Karpas-422 (cell line): ENCODE measurements around the gene TMEM43. TPM values are rescaled to one million over a fixed set of nuclear protein-coding genes. Genes with fewer than 3 reads are reported as not detected.

ENCODE experiments used
- DNase-seq: peaks from one replicate; pipeline ENCODE4 v3.0.0-alpha.2; 2015
- H2AFZ ChIP-seq: fragments of 200-600 bp; sonication (generic); 2 replicates; pipeline ENCODE4 v1.6.1; 2014; ENCODE audit warnings: antibody characterized with exemption, low read length, mixed read lengths
- H3K27ac ChIP-seq: fragments of 200-600 bp; sonication (generic); 2 replicates; pipeline ENCODE4 v1.5.1; 2014; ENCODE audit warnings: mild to moderate bottlenecking, low read length, moderate library complexity
- H3K27me3 ChIP-seq: fragments of 200-600 bp; sonication (generic); 2 replicates; pipeline ENCODE4 v1.6.1; 2014; ENCODE audit warnings: low read length, mixed read lengths
- H3K36me3 ChIP-seq: fragments of 200-600 bp; sonication (generic); 2 replicates; pipeline ENCODE4 v1.6.1; 2014; ENCODE audit warnings: low read length, mixed read lengths; ENCODE audit not compliant: insufficient read depth
- H3K4me1 ChIP-seq: fragments of 200-600 bp; sonication (generic); 2 replicates; pipeline ENCODE4 v1.6.1; 2014; ENCODE audit warnings: mild to moderate bottlenecking, low read length, mixed read lengths
- H3K4me2 ChIP-seq: fragments of 200-600 bp; sonication (generic); 2 replicates; pipeline ENCODE4 v1.6.1; 2014; ENCODE audit warnings: low read length, low read depth, mild to moderate bottlenecking; ENCODE audit not compliant: poor library complexity, severe bottlenecking
- H3K4me3 ChIP-seq: fragments of 200-600 bp; sonication (generic); 2 replicates; pipeline ENCODE4 v1.5.1; 2014; ENCODE audit warnings: mild to moderate bottlenecking, antibody characterized with exemption, low read length, mixed read lengths
- H3K79me2 ChIP-seq: fragments of 200-600 bp; sonication (generic); 2 replicates; pipeline ENCODE4 v1.6.1; 2014; ENCODE audit warnings: mild to moderate bottlenecking, low read length, mixed read lengths
- H3K9ac ChIP-seq: fragments of 200-600 bp; sonication (generic); 2 replicates; pipeline ENCODE4 v1.6.0; 2014; ENCODE audit warnings: low read length
- H3K9me2 ChIP-seq: fragments of 200-600 bp; sonication (generic), shearing (Covaris generic); replicated peaks from 2 replicates; pipeline ENCODE4 v1.6.0; 2014; ENCODE audit warnings: mild to moderate bottlenecking, low read length, moderate library complexity; ENCODE audit not compliant: insufficient read depth
- H3K9me3 ChIP-seq: fragments of 300-700, 200-600 bp; sonication (generic); 2 replicates; pipeline ENCODE4 v1.6.1; 2014; ENCODE audit warnings: low read length, mixed read lengths
- H4K20me1 ChIP-seq: fragments of 200-600 bp; sonication (generic); 2 replicates; pipeline ENCODE4 v1.6.1; 2014; ENCODE audit warnings: mild to moderate bottlenecking, antibody characterized with exemption, low read length, low read depth; ENCODE audit not compliant: insufficient read depth
- total RNA-seq: library from RNA; depleted of rRNA; stranded (reverse); fragments of >200 nt; shearing (Covaris generic); gene quantifications from 2 replicates; pipeline ENCODE4 v1.2.3, GENCODE V29; 2014; ENCODE audit warnings: low replicate concordance

TMEM43 gene
- total RNA-seq, 1 experiment from 2014 or later = 31.9 TPM

GRCh38 chr3:14161282-14161681 is 36.4 kb downstream of the TMEM43 start:
- Histone ChIP-seq H3K27ac (no peak overlapping the region), H4K20me1 (no peaks in the 10 kb centered on the region), H3K9ac (no peak overlapping the region), H3K79me2 (peaks cover 38% of the 10 kb centered on the region), H3K9me3 (peaks cover 26% of the 10 kb centered on the region), H3K4me2 (no peak overlapping the region), H3K4me1 (no peaks in the 10 kb centered on the region), H3K27me3 (no peaks in the 10 kb centered on the region), H3K36me3 (peaks cover 77% of the 10 kb centered on the region), H2AFZ (no peak overlapping the region), H3K4me3 (no peak overlapping the region), H3K9me2 (no peaks in the 10 kb centered on the region)
- no peak for DNase-seq

- Histone ChIP-seq H3K27ac (no peak overlapping the region), H3K4me3 (no peak overlapping the region), H3K9ac (no peak overlapping the region), H2AFZ (no peak overlapping the region), H3K4me1 (no peaks in the 10 kb centered on the region), H3K9me2 (no peaks in the 10 kb centered on the region), H3K36me3 (peaks cover 83% of the 10 kb centered on the region), H3K79me2 (peaks cover 38% of the 10 kb centered on the region), H3K27me3 (no peaks in the 10 kb centered on the region), H3K9me3 (peaks cover 26% of the 10 kb centered on the region), H4K20me1 (no peaks in the 10 kb centered on the region), H3K4me2 (no peak overlapping the region)
- DNase-seq = no peak
These were observed 37.3 kb downstream of the TMEM43 start for GRCh38 chr3:14162178-14162577.

GRCh38 chr3:14166877-14167603 is 42.2 kb downstream of the TMEM43 start:
- DNase-seq = no peak
- Histone ChIP-seq H2AFZ (no peak overlapping the region), H3K4me2 (no peak overlapping the region), H3K9me3 (peaks cover 15% of the 10 kb centered on the region), H4K20me1 (no peaks in the 10 kb centered on the region), H3K27ac (no peak overlapping the region), H3K27me3 (no peaks in the 10 kb centered on the region), H3K36me3 (peaks cover 75% of the 10 kb centered on the region), H3K9ac (no peak overlapping the region), H3K4me3 (no peak overlapping the region), H3K4me1 (no peaks in the 10 kb centered on the region), H3K79me2 (peaks cover 29% of the 10 kb centered on the region), H3K9me2 (no peaks in the 10 kb centered on the region)

GRCh38 chr3:14169435-14169834 is 44.6 kb downstream of the TMEM43 start:
- no peak overlapping the region for H3K27ac ChIP-seq
- no peak overlapping the region for H2AFZ ChIP-seq
- H3K9ac ChIP-seq = no peak overlapping the region
- H4K20me1 ChIP-seq = no peaks in the 10 kb centered on the region
- no peak for DNase-seq
- H3K79me2 ChIP-seq = peaks cover 24% of the 10 kb centered on the region
- H3K9me2 ChIP-seq = no peaks in the 10 kb centered on the region
- H3K36me3 ChIP-seq = peaks cover 62% of the 10 kb centered on the region
- H3K4me3 ChIP-seq = no peak overlapping the region
- H3K4me2 ChIP-seq = no peak overlapping the region
- H3K27me3 ChIP-seq = no peaks in the 10 kb centered on the region
- no peaks in the 10 kb centered on the region; the same call in 1 of the 2 replicates for H3K9me3 ChIP-seq
- peaks cover 8% of the 10 kb centered on the region for H3K4me1 ChIP-seq

- H3K4me1 ChIP-seq = peaks cover 12% of the 10 kb centered on the region
- no peak overlapping the region for H3K27ac ChIP-seq
- H3K9ac ChIP-seq = no peak overlapping the region
- H3K79me2 ChIP-seq = peaks cover 25% of the 10 kb centered on the region
- no peak overlapping the region for H2AFZ ChIP-seq
- peaks cover 57% of the 10 kb centered on the region for H3K36me3 ChIP-seq
- no peak overlapping the region for H3K4me2 ChIP-seq
- H3K4me3 ChIP-seq = no peak overlapping the region
- DNase-seq = no peak
- no peaks in the 10 kb centered on the region for H4K20me1 ChIP-seq
- no peaks in the 10 kb centered on the region for H3K9me2 ChIP-seq
- H3K27me3 ChIP-seq = no peaks in the 10 kb centered on the region
- no peaks in the 10 kb centered on the region for H3K9me3 ChIP-seq
These were observed 45.0 kb downstream of the TMEM43 start for GRCh38 chr3:14169871-14170270.

GRCh38 chr3:14170531-14171159 is 45.8 kb downstream of the TMEM43 start:
- Histone ChIP-seq H3K9me3 (no peaks in the 10 kb centered on the region), H3K27ac (no peak overlapping the region), H3K36me3 (peaks cover 51% of the 10 kb centered on the region; the same call in 1 of the 2 replicates), H4K20me1 (no peaks in the 10 kb centered on the region), H3K4me3 (no peak overlapping the region), H3K4me2 (no peak overlapping the region), H3K9ac (no peak overlapping the region), H3K79me2 (peaks cover 33% of the 10 kb centered on the region), H3K27me3 (no peaks in the 10 kb centered on the region), H3K9me2 (no peaks in the 10 kb centered on the region), H3K4me1 (peaks cover 20% of the 10 kb centered on the region), H2AFZ (no peak overlapping the region)
- no peak for DNase-seq

GRCh38 chr3:14172496-14172895 is 47.6 kb downstream of the TMEM43 start:
- H2AFZ ChIP-seq = no peak overlapping the region
- no peak overlapping the region for H3K4me2 ChIP-seq
- H3K27ac ChIP-seq = no peak overlapping the region
- H3K36me3 ChIP-seq = peaks cover 44% of the 10 kb centered on the region; the same call in 1 of the 2 replicates
- peaks cover 51% of the 10 kb centered on the region for H3K79me2 ChIP-seq
- H3K9me2 ChIP-seq = no peaks in the 10 kb centered on the region
- 0 out of 2 replicates have a peak, but pooled peaks cover 2% of the 10 kb centered on the region for H4K20me1 ChIP-seq
- no peaks in the 10 kb centered on the region for H3K9me3 ChIP-seq
- no peak overlapping the region for H3K4me3 ChIP-seq
- DNase-seq = no peak
- H3K9ac ChIP-seq = no peak overlapping the region
- H3K4me1 ChIP-seq = peaks cover 38% of the 10 kb centered on the region
- no peaks in the 10 kb centered on the region for H3K27me3 ChIP-seq

GRCh38 chr3:14174483-14174882 is 49.6 kb downstream of the TMEM43 start:
- peaks cover 43% of the 10 kb centered on the region for H3K4me1 ChIP-seq

More at GRCh38 chr3:14174483-14174882, 49.6 kb downstream of the TMEM43 start:
- Histone ChIP-seq H3K9me2 (no peaks in the 10 kb centered on the region), H3K36me3 (peaks cover 29% of the 10 kb centered on the region; the same call in 1 of the 2 replicates), H3K27ac (peak overlapping the region; percentile 75; the same call in 1 of the 2 replicates), H4K20me1 (0 out of 2 replicates have a peak, but pooled peaks cover 2% of the 10 kb centered on the region), H3K9ac (no peak overlapping the region), H3K27me3 (no peaks in the 10 kb centered on the region), H2AFZ (no peak overlapping the region), H3K9me3 (no peaks in the 10 kb centered on the region), H3K4me3 (no peak overlapping the region), H3K4me2 (peak overlapping the region; percentile 82), H3K79me2 (peaks cover 69% of the 10 kb centered on the region)
- DNase-seq = no peak
